ENCODE measurements around the gene PCIF1. TPM values are rescaled to one million over a fixed set of nuclear protein-coding genes. Genes with fewer than 3 reads are reported as not detected.

PCIF1 gene
- total RNA-seq, 1 experiment from 2014 or later = 26.8 TPM

- TF ChIP-seq CTCF (conservative IDR thresholded peaks at IDR 0.05) = no peak
- H3K4ac ChIP-seq (ENCODE audit: low read depth, low read length) = no peak within 1 kb of the TSS
- H3K4me1 ChIP-seq (ENCODE audit: insufficient read depth, low read length) = no peaks in the 10 kb centered on the region
- no peak within 1 kb of the TSS for H3K56ac ChIP-seq (ENCODE audit: insufficient read length, low read depth, low read length)
- no peak within 1 kb of the TSS for H4K5ac ChIP-seq (ENCODE audit: insufficient read length, low read depth, low read length)
- no peaks in the 10 kb centered on the region; a peak in 1 of 5 replicates for H3K9me3 Mint-ChIP-seq
- H4K20me1 ChIP-seq (ENCODE audit: control insufficient read depth, insufficient read depth, insufficient read length) = no peaks in the 10 kb centered on the region
- peak within 1 kb of the TSS in 1 of 3 experiments; percentile 16; a peak in 1 of 7 replicates for H3K27ac Mint-ChIP-seq
- H3K4me2 ChIP-seq (ENCODE audit: insufficient read depth, insufficient read length, low read length) = no peak within 1 kb of the TSS
- H2AK5ac ChIP-seq (ENCODE audit: insufficient read length, low read length) = no peak within 1 kb of the TSS
- H3K27ac ChIP-seq (ENCODE audit: insufficient read length, low read depth, low read length) = no peak within 1 kb of the TSS
- no peak within 1 kb of the TSS for H3K9ac ChIP-seq (ENCODE audit: extremely low read depth, insufficient read length, low read length)
- H2AFZ ChIP-seq (ENCODE audit: low read length) = no peak within 1 kb of the TSS
- no peak within 1 kb of the TSS for H2BK5ac ChIP-seq (ENCODE audit: insufficient read length, low read length)
- H3K18ac ChIP-seq (ENCODE audit: insufficient read length, low read depth, low read length) = no peak within 1 kb of the TSS
- DNase-seq = no peak
- no peak within 1 kb of the TSS for H4K91ac ChIP-seq (ENCODE audit: insufficient read length, low read depth, low read length)
- H3K79me1 ChIP-seq (ENCODE audit: insufficient read depth, low read depth, low read length, poor library complexity, severe bottlenecking) = no peaks in the 10 kb centered on the region
- no peak within 1 kb of the TSS for H4K8ac ChIP-seq (replicated peaks; ENCODE audit: insufficient read length, low read depth, low read length)
- no peak within 1 kb of the TSS for H3K23ac ChIP-seq (ENCODE audit: insufficient read length, low read depth, low read length)
- no peaks in the 10 kb centered on the region for H3K27me3 Mint-ChIP-seq (ENCODE audit: low read depth)
- no peaks in the 10 kb centered on the region for H3K9me3 ChIP-seq (ENCODE audit: control insufficient read depth, low read depth, low read length)
- H3K14ac ChIP-seq (ENCODE audit: insufficient read depth, low read length) = no peak within 1 kb of the TSS
- no peak within 1 kb of the TSS for H2BK12ac ChIP-seq (ENCODE audit: insufficient read length, low read depth, low read length)
- H3K36me3 Mint-ChIP-seq (ENCODE audit: insufficient read depth in 1 of 3, low read depth in 3 of 3) = peaks cover 20 to 32% (median 24%) of the 10 kb centered on the region in 3 experiments
- 100% methylated on average over 1 of the region's 8 CpGs for WGBS (ENCODE audit: extremely low coverage, insufficient read length, low lambda C conversion rate)
- no peak within 1 kb of the TSS for H2BK120ac ChIP-seq (ENCODE audit: low read depth, low read length, poor library complexity, severe bottlenecking)
- no peak within 1 kb of the TSS for H2BK20ac ChIP-seq (ENCODE audit: low read depth, low read length, poor library complexity, severe bottlenecking)
- H3K79me2 ChIP-seq (ENCODE audit: insufficient read depth, low read length) = no peaks in the 10 kb centered on the region
- H3K27me3 ChIP-seq (ENCODE audit: insufficient read depth, low read length) = no peaks in the 10 kb centered on the region
- H2BK15ac ChIP-seq (ENCODE audit: low read depth, low read length) = no peak within 1 kb of the TSS
- no peak within 1 kb of the TSS for H3T11ph ChIP-seq (ENCODE audit: low read length)
- H3K4me3 Mint-ChIP-seq = no peak within 1 kb of the TSS; a peak in 1 of 5 replicates
- H3K4me1 Mint-ChIP-seq = peaks cover 4 to 13% of the 10 kb centered on the region in 2 experiments; a peak in 3 of 4 replicates
- peaks cover 13% of the 10 kb centered on the region for H3K23me2 ChIP-seq (ENCODE audit: insufficient read length, low read depth, low read length, poor library complexity, severe bottlenecking)
Observed at GRCh38 chr20:45887346-45887715, 47.2 kb upstream of the PCIF1 start, which contains the start of gene SPATA25. SPATA25 (minus strand) TSS chr20:45887622; CDS start chr20:45887590, 32 bp downstream.
